IMR-90 (cell line): Measurements from ENCODE around the gene KDM5B. TPM values are rescaled to one million over a fixed set of nuclear protein-coding genes. Genes with fewer than 3 reads are reported as not detected.

Experiments used
- ATAC-seq: fragments of 200-7000 bp; cut with Tn5 transposase; 2 replicates; pipeline ENCODE4 v1.9.1; 2020; ENCODE audit warnings: low read depth, mild to moderate bottlenecking, moderate library complexity
- BruUV-seq: library from RNA; stranded (reverse); fragments of 400-500 nt; replicated peaks from 2 replicates; lab custom pipeline; 2021; lab: Mats Ljungman, UMichigan
- CTCF ChIA-PET: fragments of 300-600 bp; formaldehyde crosslinking; extraction: SDS; loops from one replicate; lab custom pipeline; 2021; ENCODE audit warnings: antibody characterized with exemption; lab: Yijun Ruan, JAX
- POLR2A ChIA-PET: fragments of 300-600 bp; sonication (Branson Sonifier 250); formaldehyde crosslinking; loops from one replicate; lab custom pipeline; 2022; ENCODE audit warnings: antibody characterized with exemption; ENCODE audit not compliant: unreplicated experiment; lab: Charles Lee
- DNase-seq: peaks from one replicate; pipeline ENCODE4 v3.0.0; 2013
- H2AFZ ChIP-seq: replicated peaks from 2 replicates; pipeline ENCODE3; 2013; ENCODE audit warnings: low read length, mild to moderate bottlenecking; ENCODE audit not compliant: poor library complexity
- H2AK5ac ChIP-seq: 2 replicates; pipeline ENCODE4 v1.6.1; 2013; ENCODE audit warnings: low read depth, low read length, inconsistent platforms
- H2AK9ac ChIP-seq: replicated peaks from 2 replicates; pipeline ENCODE3; 2013; ENCODE audit warnings: mild to moderate bottlenecking, low read depth, low read length, moderate library complexity; ENCODE audit not compliant: poor library complexity
- H2BK120ac ChIP-seq: 2 replicates; pipeline ENCODE4 v1.6.1; 2013; ENCODE audit warnings: low read depth, low read length, inconsistent platforms
- H2BK15ac ChIP-seq: 3 replicates; pipeline ENCODE4 v1.6.1; 2013; ENCODE audit warnings: low read depth, low read length, inconsistent platforms
- H2BK20ac ChIP-seq: 2 replicates; pipeline ENCODE4 v1.6.1; 2013; ENCODE audit warnings: low read depth, mild to moderate bottlenecking, inconsistent platforms, low read length, moderate library complexity
- H2BK5ac ChIP-seq: 2 replicates; pipeline ENCODE4 v1.6.1; 2013; ENCODE audit warnings: mild to moderate bottlenecking, low read depth, low read length, inconsistent platforms; ENCODE audit not compliant: poor library complexity, severe bottlenecking
- H3K14ac ChIP-seq: replicated peaks from 2 replicates; pipeline ENCODE4 v1.6.1; 2013; ENCODE audit warnings: low read depth, low read length, inconsistent platforms
- H3K18ac ChIP-seq: 2 replicates; pipeline ENCODE4 v1.6.1; 2013; ENCODE audit warnings: low read depth, low read length, control low read depth
- H3K23ac ChIP-seq: 2 replicates; pipeline ENCODE4 v1.6.1; 2013; ENCODE audit warnings: low read depth, low read length, inconsistent platforms
- H3K27ac ChIP-seq: 2 replicates; pipeline ENCODE4 v1.5.1; 2013; ENCODE audit warnings: mild to moderate bottlenecking, control low read depth, low read length; ENCODE audit not compliant: insufficient read depth
- H3K27me3 ChIP-seq: 2 replicates; pipeline ENCODE4 v1.6.1; 2013; ENCODE audit warnings: low read length; ENCODE audit not compliant: control insufficient read depth, insufficient read depth
- H3K36me3 ChIP-seq: 2 replicates; pipeline ENCODE4 v1.6.1; 2013; ENCODE audit warnings: low read length, mixed read lengths; ENCODE audit not compliant: control insufficient read depth, insufficient read depth
- H3K4ac ChIP-seq: 2 replicates; pipeline ENCODE4 v1.6.1; 2013; ENCODE audit warnings: low read depth, low read length, inconsistent platforms
- H3K4me1 ChIP-seq: 2 replicates; pipeline ENCODE4 v1.6.1; 2013; ENCODE audit warnings: low read length, mixed read lengths; ENCODE audit not compliant: control insufficient read depth, insufficient read depth
- H3K4me2 ChIP-seq: 2 replicates; pipeline ENCODE4 v1.6.1; 2013; ENCODE audit warnings: low read depth, mild to moderate bottlenecking, control low read depth, low read length, moderate library complexity
- H3K4me3 ChIP-seq: 2 replicates; pipeline ENCODE4 v1.5.1; 2013; ENCODE audit warnings: low read depth, mild to moderate bottlenecking, control low read depth, low read length, moderate library complexity; ENCODE audit not compliant: insufficient read depth
- H3K56ac ChIP-seq: 2 replicates; pipeline ENCODE4 v1.6.1; 2013; ENCODE audit warnings: low read length, inconsistent platforms; ENCODE audit not compliant: insufficient read depth; ENCODE audit errors: extremely low read depth
- H3K79me1 ChIP-seq, 2 experiments: 2 replicates each; pipeline ENCODE4 v1.6.1; 2013; ENCODE audit warnings: low read length in 2 of 2, inconsistent platforms in 1 of 2, low read depth in 1 of 2
- H3K9ac ChIP-seq: 2 replicates; pipeline ENCODE4 v1.6.1; 2013; ENCODE audit warnings: low read depth, low read length, control low read depth
- H3K9me1 ChIP-seq: 2 replicates; pipeline ENCODE4 v1.6.1; 2013; ENCODE audit warnings: low read length, inconsistent platforms; ENCODE audit not compliant: insufficient read depth
- H3K9me3 ChIP-seq: 2 replicates; pipeline ENCODE4 v1.6.1; 2013; ENCODE audit warnings: low read length; ENCODE audit not compliant: control insufficient read depth, insufficient read depth
- H4K20me1 ChIP-seq: 2 replicates; pipeline ENCODE4 v1.6.1; 2013; ENCODE audit warnings: low read length, inconsistent platforms; ENCODE audit not compliant: insufficient read depth
- H4K5ac ChIP-seq: 2 replicates; pipeline ENCODE4 v1.6.1; 2013; ENCODE audit warnings: mild to moderate bottlenecking, low read depth, low read length, control low read depth
- H4K8ac ChIP-seq, 2 experiments: 2 replicates each; pipeline ENCODE4 v1.6.1; 2013; ENCODE audit warnings: low read depth in 2 of 2, low read length in 2 of 2, control low read depth in 1 of 2, inconsistent platforms in 1 of 2
- H4K91ac ChIP-seq: 2 replicates; pipeline ENCODE4 v1.6.1; 2013; ENCODE audit warnings: low read depth, low read length, inconsistent platforms; ENCODE audit not compliant: insufficient read depth
- CEBPB ChIP-seq: IDR thresholded peaks from 2 replicates; pipeline ENCODE4 v1.6.1; 2012; ENCODE audit warnings: low read depth, low read length, improper control_type of control experiment
- CHD1 ChIP-seq: IDR thresholded peaks from 2 replicates; pipeline ENCODE4 v1.6.1; 2012; ENCODE audit warnings: low read depth, low read length, improper control_type of control experiment
- MAFK ChIP-seq: IDR thresholded peaks from 2 replicates; pipeline ENCODE4 v1.6.1; 2012; ENCODE audit warnings: low read depth, low read length, improper control_type of control experiment
- MAZ ChIP-seq: IDR thresholded peaks from 2 replicates; pipeline ENCODE4 v1.6.1; 2012; ENCODE audit warnings: low read depth, mild to moderate bottlenecking, low read length, improper control_type of control experiment, moderate library complexity, borderline replicate concordance
- POLR2A ChIP-seq: IDR thresholded peaks from 2 replicates; pipeline ENCODE4 v1.6.1; 2012; ENCODE audit warnings: mild to moderate bottlenecking, low read depth, low read length
- RAD21 ChIP-seq: IDR thresholded peaks from 2 replicates; pipeline ENCODE4 v1.6.1; 2012; ENCODE audit warnings: low read length, improper control_type of control experiment
- RCOR1 ChIP-seq: IDR thresholded peaks from 2 replicates; pipeline ENCODE4 v1.6.1; 2012; ENCODE audit warnings: mild to moderate bottlenecking, low read length, improper control_type of control experiment; ENCODE audit not compliant: insufficient replicate concordance
- SMC3 ChIP-seq: fragments of 150-350 bp; IDR thresholded peaks from 2 replicates; pipeline ENCODE4 v1.6.1; 2016; ENCODE audit warnings: low read depth, mild to moderate bottlenecking, antibody characterized with exemption, low read length, moderate library complexity
- WGBS, 2 experiments: methylation state at CpG; one replicate each; pipeline versions ENCODE4 v1.1.5 to v1.1.7; 2013; ENCODE audit warnings: missing lambda C conversion rate in 2 of 2; ENCODE audit not compliant: insufficient read length in 1 of 2; ENCODE audit errors: extremely low coverage in 2 of 2; 5-methylcytosine and 5-hydroxymethylcytosine counted together
- dilution Hi-C: fragments of 300-500 bp; cut with HindIII; formaldehyde crosslinking; loops from one replicate; pipeline ENCODE4 v1.14.3; 2018; ENCODE audit warnings: low sequenced_read_pairs; ENCODE audit not compliant: unreplicated experiment
- in situ Hi-C: fragments of 300-500 bp; cut with MboI; formaldehyde crosslinking; loops from 3 replicates; pipeline ENCODE4 v1.14.3; 2019; ENCODE audit warnings: low sequenced_read_pairs, inconsistent platforms, mixed read lengths
- intact Hi-C: fragments of 100-400 bp; cut with micrococcal nuclease; formaldehyde crosslinking; loops from 2 replicates; pipeline ENCODE4 v1.10.0; 2022
- polyA plus RNA-seq, 3 experiments: library from polyadenylated mRNA; depleted of rRNA; stranded (reverse); fragments of >200 nt; gene quantifications; 2 replicates each; pipeline ENCODE4 v1.2.3, GENCODE V29; 2012; ENCODE audit warnings: low replicate concordance in 1 of 3
- total RNA-seq: library from RNA; depleted of rRNA; stranded (reverse); fragments of >200 nt; gene quantifications from 2 replicates; pipeline ENCODE4 v1.2.3, GENCODE V29; 2012
- TF ChIP-seq, protein P1 (sequence below): conservative IDR thresholded peaks from 2 replicates; pipeline ENCODE4 v1.5.1; 2012; ENCODE audit warnings: mild to moderate bottlenecking, low read depth, low read length, improper control_type of control experiment
- TF ChIP-seq, protein P2 (sequence below): fragments of 150-350 bp; IDR thresholded peaks from 2 replicates; pipeline ENCODE4 v1.6.1; 2017; ENCODE audit warnings: mild to moderate bottlenecking, antibody characterized with exemption, low read length, low read depth

KDM5B gene
- total and polyA plus RNA-seq, 2 of the 4 experiments (the other 2 are of a cell fraction) = 28.8 to 82.1 TPM

DNA sequence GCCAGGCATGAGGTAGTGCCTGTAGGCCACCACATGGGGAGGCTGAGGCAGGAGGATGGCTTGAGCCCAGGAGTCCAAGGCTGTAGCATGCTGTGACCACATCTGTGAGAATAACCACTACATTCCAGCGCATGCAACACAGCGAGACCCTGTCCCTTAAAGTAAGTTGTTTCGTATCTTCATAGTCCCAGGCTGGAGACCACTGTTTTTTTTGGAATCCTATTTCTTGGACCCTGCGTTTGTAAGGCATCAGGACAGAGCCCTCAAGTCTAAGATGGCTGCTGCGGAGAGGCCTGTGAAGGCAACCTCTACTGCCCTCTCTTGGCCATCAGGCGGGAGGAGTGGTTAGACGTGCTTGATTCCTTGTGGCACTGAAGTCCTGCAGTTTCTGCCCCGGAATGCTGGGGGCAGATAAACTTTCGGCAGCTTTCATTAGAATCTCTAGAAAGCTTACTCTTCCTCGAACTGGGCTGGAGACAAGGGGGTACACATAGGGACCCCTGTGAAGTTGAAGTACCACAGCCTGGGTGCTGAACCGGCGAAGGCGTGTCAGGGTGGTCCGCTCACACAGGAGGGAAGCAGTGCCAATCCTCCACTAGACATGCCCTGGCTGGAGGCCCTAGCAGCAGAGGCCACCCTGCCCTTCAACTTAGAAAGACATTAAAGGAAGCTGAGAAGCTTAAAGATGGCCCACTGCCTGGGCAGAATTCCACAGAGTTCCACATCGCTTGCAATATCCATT, 44.1 kb upstream of the KDM5B start:
- Histone ChIP-seq H3K56ac (no peak overlapping the region), H2BK5ac (no peak overlapping the region), H3K4ac (no peak overlapping the region), H3K9me3 (no peaks in the 10 kb centered on the region), H2AK5ac (no peak overlapping the region), H3K9ac (no peak overlapping the region), H3K4me1 (no peaks in the 10 kb centered on the region), H3K4me3 (no peak overlapping the region), H3K36me3 (no peaks in the 10 kb centered on the region), H2BK15ac (no peak overlapping the region), H4K20me1 (no peaks in the 10 kb centered on the region), H3K27me3 (no peaks in the 10 kb centered on the region; the same call in 1 of the 2 replicates), H4K5ac (no peak overlapping the region), H4K91ac (0 out of 2 replicates have a peak overlapping the region, but pooled peaks have one; percentile 46), H3K23ac (no peak overlapping the region), H3K27ac (no peak overlapping the region), H2BK20ac (no peak overlapping the region), H3K79me1 (no peaks in the 10 kb centered on the region), H3K14ac (no peak overlapping the region), H3K4me2 (no peak overlapping the region), H3K9me1 (0 out of 2 replicates have a peak, but pooled peaks cover 4% of the 10 kb centered on the region), H3K18ac (no peak overlapping the region), H2AFZ (peak overlapping the region; percentile 83), H2BK120ac (no peak overlapping the region), H4K8ac (peak overlapping the region in 1 of 2 experiments; percentile 79; a peak in 2 of 4 replicates), H2AK9ac (no peak overlapping the region)
- ChIA-PET POLR2A (interaction anchor here (0.6 kb wide), 1 partner anchor 33 kb away, joined by 5 read pairs; no protein-coding TSS in a partner anchor), CTCF (interaction anchor here (0.5 to 0.9 kb wide), 2 partner anchors 35 to 132 kb away, joined by 3 to 4 read pairs; no protein-coding TSS in a partner anchor)
- dilution Hi-C loops (no loop called here), intact Hi-C loops (loop anchor here (5.0 kb wide), 1 partner anchor 100 kb away; no protein-coding TSS in a partner anchor), in situ Hi-C loops (no loop called here)
- DNase-seq (peak; percentile 69), ATAC-seq (peak; percentile 98)
- peak; percentile 80 for TF ChIP-seq RAD21
- TF ChIP-seq POLR2A = no peak
- peak; percentile 51; the same call in 1 of the 2 replicates for TF ChIP-seq SMC3
- no peak for TF ChIP-seq CHD1
- TF ChIP-seq, protein P1, sequence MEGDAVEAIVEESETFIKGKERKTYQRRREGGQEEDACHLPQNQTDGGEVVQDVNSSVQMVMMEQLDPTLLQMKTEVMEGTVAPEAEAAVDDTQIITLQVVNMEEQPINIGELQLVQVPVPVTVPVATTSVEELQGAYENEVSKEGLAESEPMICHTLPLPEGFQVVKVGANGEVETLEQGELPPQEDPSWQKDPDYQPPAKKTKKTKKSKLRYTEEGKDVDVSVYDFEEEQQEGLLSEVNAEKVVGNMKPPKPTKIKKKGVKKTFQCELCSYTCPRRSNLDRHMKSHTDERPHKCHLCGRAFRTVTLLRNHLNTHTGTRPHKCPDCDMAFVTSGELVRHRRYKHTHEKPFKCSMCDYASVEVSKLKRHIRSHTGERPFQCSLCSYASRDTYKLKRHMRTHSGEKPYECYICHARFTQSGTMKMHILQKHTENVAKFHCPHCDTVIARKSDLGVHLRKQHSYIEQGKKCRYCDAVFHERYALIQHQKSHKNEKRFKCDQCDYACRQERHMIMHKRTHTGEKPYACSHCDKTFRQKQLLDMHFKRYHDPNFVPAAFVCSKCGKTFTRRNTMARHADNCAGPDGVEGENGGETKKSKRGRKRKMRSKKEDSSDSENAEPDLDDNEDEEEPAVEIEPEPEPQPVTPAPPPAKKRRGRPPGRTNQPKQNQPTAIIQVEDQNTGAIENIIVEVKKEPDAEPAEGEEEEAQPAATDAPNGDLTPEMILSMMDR = peak; percentile 69
- TF ChIP-seq MAZ = no peak
- TF ChIP-seq CEBPB = no peak
- no peak for TF ChIP-seq MAFK
- TF ChIP-seq, protein P2, sequence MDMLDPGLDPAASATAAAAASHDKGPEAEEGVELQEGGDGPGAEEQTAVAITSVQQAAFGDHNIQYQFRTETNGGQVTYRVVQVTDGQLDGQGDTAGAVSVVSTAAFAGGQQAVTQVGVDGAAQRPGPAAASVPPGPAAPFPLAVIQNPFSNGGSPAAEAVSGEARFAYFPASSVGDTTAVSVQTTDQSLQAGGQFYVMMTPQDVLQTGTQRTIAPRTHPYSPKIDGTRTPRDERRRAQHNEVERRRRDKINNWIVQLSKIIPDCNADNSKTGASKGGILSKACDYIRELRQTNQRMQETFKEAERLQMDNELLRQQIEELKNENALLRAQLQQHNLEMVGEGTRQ = no peak
- no peak for TF ChIP-seq RCOR1
- WGBS, 2 experiments = 51% methylated on average over 4 of the region's 15 CpGs; no CpG with 5 or more reads in 1 of the 2 experiments
- BruUV-seq = no TSS peak
